GM19438 (cell line): ENCODE results near the gene PPT2.

Source experiments
- ATAC-seq: cut with Tn5 transposase; IDR thresholded peaks from one replicate; pipeline ENCODE4 v1.9.1; 2021; ENCODE audit warnings: low read depth; ENCODE audit not compliant: unreplicated experiment

PPT2 gene

GRCh38 chr6:32153564-32154513, at the start of gene PPT2:
Gene PPT2, plus strand, starts transcription at chr6:32154141. Its CDS starts 454 bp downstream, at chr6:32154595.
- ATAC-seq, result no peak

GRCh38 chr6:32105433-32105832, 48.5 kb upstream of the PPT2 start:
- ATAC-seq, result no peak

GRCh38 chr6:32107406-32107805, 46.5 kb upstream of the PPT2 start:
- ATAC-seq, result no peak

- no peak for ATAC-seq
These were observed 45.8 kb upstream of the PPT2 start for GRCh38 chr6:32108094-32108627.

GRCh38 chr6:32108727-32109113, 45.2 kb upstream of the PPT2 start:
- ATAC-seq, result no peak

- no peak for ATAC-seq
These were observed 44.7 kb upstream of the PPT2 start, which contains the start of gene TNXB for GRCh38 chr6:32109114-32109764. Gene TNXB, minus strand, starts transcription at chr6:32109338. Its CDS starts 11,140 bp downstream, at chr6:32098198.

GRCh38 chr6:32109765-32110160, 44.2 kb upstream of the PPT2 start:
- ATAC-seq, result no peak

GRCh38 chr6:32110632-32111031, 43.3 kb upstream of the PPT2 start:
- no peak for ATAC-seq

- no peak for ATAC-seq
These were observed 42.4 kb upstream of the PPT2 start for GRCh38 chr6:32111424-32112066.

- no peak for ATAC-seq
These were observed 41.4 kb upstream of the PPT2 start for GRCh38 chr6:32112431-32112980.

GRCh38 chr6:32113386-32114352, 40.3 kb upstream of the PPT2 start:
- no peak for ATAC-seq

- no peak for ATAC-seq
These were observed 39.1 kb upstream of the PPT2 start for GRCh38 chr6:32114796-32115195.

- ATAC-seq, result no peak
These were observed 38.3 kb upstream of the PPT2 start for GRCh38 chr6:32115623-32116022.

- ATAC-seq, result no peak
These were observed 37.3 kb upstream of the PPT2 start for GRCh38 chr6:32116674-32117073.

- ATAC-seq, result no peak
These were observed 36.5 kb upstream of the PPT2 start for GRCh38 chr6:32117461-32117860.

- ATAC-seq, result no peak
These were observed 34.9 kb upstream of the PPT2 start for GRCh38 chr6:32118782-32119628.

- ATAC-seq, result no peak
These were observed 33.3 kb upstream of the PPT2 start for GRCh38 chr6:32120573-32121059.

GRCh38 chr6:32123681-32124080, 30.3 kb upstream of the PPT2 start:
- no peak for ATAC-seq
